Measurements from ENCODE around the gene NUDT16L1. TPM values are rescaled to one million over a fixed set of nuclear protein-coding genes. Genes with fewer than 3 reads are reported as not detected.

NUDT16L1 gene
- total RNA-seq, 1 experiment from 2014 or later: 33.8 TPM

DNA sequence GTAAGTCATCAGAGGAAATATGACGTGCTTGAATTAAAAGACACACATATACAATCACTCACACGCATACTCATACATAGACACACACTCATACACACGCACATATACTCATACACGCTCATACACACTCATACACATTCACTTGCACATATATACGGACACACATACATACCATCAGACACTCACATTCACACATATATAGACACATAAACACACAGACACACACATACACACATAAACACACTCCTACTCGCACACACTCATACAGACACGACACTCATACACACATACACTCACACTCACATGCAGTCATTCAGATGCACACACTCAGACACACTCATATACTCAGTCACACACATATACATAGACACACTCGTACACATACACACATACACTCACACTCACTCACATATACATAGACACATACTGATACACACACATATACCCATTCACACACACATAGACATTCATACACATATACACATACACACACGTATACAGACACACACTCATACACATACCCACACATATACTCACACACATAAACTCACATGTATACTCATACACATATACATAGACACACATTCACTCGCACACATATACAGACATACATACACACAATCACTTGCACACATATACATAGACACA is 24.9 kb upstream of the NUDT16L1 start:
- intact Hi-C loops (cut with micrococcal nuclease; ENCODE audit: unreplicated experiment): no loop called here
- TSS peak; percentile 57 for BruUV-seq (replicated peaks)
- Histone ChIP-seq H3K9me3 (ENCODE audit: low read depth, low read length, poor library complexity, severe bottlenecking) (no peaks in the 10 kb centered on the region), H3K36me3 (ENCODE audit: insufficient read depth, low read length, poor library complexity, severe bottlenecking) (peaks cover 18% of the 10 kb centered on the region), H3K4me3 (ENCODE audit: low read depth, low read length, poor library complexity, severe bottlenecking) (no peak overlapping the region), H3K4me1 (ENCODE audit: insufficient read depth, low read length, poor library complexity, severe bottlenecking) (no peaks in the 10 kb centered on the region), H3K27me3 (replicated peaks; ENCODE audit: insufficient read depth, low read depth, low read length, poor library complexity) (no peaks in the 10 kb centered on the region), H3K27ac (ENCODE audit: low read depth, low read length, poor library complexity, severe bottlenecking) (no peak overlapping the region)
- TF ChIP-seq CTCF (conservative IDR thresholded peaks at IDR 0.05; ENCODE audit: low read depth, low read length) (no peak), EZH2 (IDR thresholded peaks at IDR 0.05; ENCODE audit: borderline replicate concordance, low read depth, low read length, poor library complexity, severe bottlenecking) (no peak)
- POLR2A ChIA-PET (ENCODE audit: low non-redundant PET): no interaction called here
- CTCF ChIA-PET: no interaction called here
- no peak for DNase-seq (ENCODE audit: low spot score)

GRCh38 chr16:4673387-4674046 is 19.8 kb upstream of the NUDT16L1 start:
- ChIA-PET POLR2A (ENCODE audit: low non-redundant PET) (no interaction called here), CTCF (no interaction called here)
- H3K27ac ChIP-seq (ENCODE audit: low read depth, low read length, poor library complexity, severe bottlenecking): no peak overlapping the region
- peaks cover 8% of the 10 kb centered on the region for H3K36me3 ChIP-seq (ENCODE audit: insufficient read depth, low read length, poor library complexity, severe bottlenecking)
- no peak overlapping the region for H3K4me3 ChIP-seq (ENCODE audit: low read depth, low read length, poor library complexity, severe bottlenecking)
- no TSS peak for BruUV-seq (replicated peaks)
- DNase-seq (ENCODE audit: low spot score): no peak
- no peaks in the 10 kb centered on the region for H3K4me1 ChIP-seq (ENCODE audit: insufficient read depth, low read length, poor library complexity, severe bottlenecking)
- TF ChIP-seq CTCF (conservative IDR thresholded peaks at IDR 0.05; ENCODE audit: low read depth, low read length) (no peak), EZH2 (IDR thresholded peaks at IDR 0.05; ENCODE audit: borderline replicate concordance, low read depth, low read length, poor library complexity, severe bottlenecking) (no peak)
- no peaks in the 10 kb centered on the region for H3K9me3 ChIP-seq (ENCODE audit: low read depth, low read length, poor library complexity, severe bottlenecking)
- intact Hi-C loops (cut with micrococcal nuclease; ENCODE audit: unreplicated experiment): no loop called here
- no peaks in the 10 kb centered on the region for H3K27me3 ChIP-seq (replicated peaks; ENCODE audit: insufficient read depth, low read depth, low read length, poor library complexity)

DNA sequence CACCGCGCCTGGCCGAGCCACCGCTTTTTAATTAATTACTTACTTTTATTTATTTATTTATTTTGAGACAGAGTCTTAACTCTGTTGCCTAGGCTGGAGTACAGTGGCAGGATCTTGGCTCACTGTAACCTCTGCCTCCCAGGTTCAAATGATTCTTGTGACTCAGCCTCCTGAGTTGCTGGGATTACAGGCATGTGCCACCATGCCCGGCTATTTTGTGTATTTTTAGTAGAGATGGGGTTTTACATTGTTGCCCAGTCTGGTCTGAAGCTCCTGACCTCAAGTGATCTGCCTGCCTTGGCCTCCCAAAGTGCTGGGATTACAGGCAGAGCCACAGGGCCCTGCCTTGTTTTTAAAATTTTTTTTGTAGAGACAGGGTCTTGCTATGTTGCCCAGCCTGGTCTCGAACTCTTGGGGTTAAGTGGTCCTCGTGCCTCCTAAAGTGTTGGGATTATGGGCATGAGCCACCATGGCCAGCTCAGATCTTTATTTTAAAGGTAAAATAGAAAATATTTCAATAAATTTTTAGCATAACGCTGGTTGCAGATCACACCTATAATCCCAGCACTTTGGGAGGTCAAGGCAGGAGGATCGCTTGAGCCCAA is 18.3 kb upstream of the NUDT16L1 start:
- Histone ChIP-seq H3K4me1 (ENCODE audit: insufficient read depth, low read length, poor library complexity, severe bottlenecking) (peaks cover 6% of the 10 kb centered on the region), H3K36me3 (ENCODE audit: insufficient read depth, low read length, poor library complexity, severe bottlenecking) (peaks cover 3% of the 10 kb centered on the region), H3K9me3 (ENCODE audit: low read depth, low read length, poor library complexity, severe bottlenecking) (no peaks in the 10 kb centered on the region), H3K4me3 (ENCODE audit: low read depth, low read length, poor library complexity, severe bottlenecking) (no peak overlapping the region), H3K27me3 (replicated peaks; ENCODE audit: insufficient read depth, low read depth, low read length, poor library complexity) (no peaks in the 10 kb centered on the region), H3K27ac (ENCODE audit: low read depth, low read length, poor library complexity, severe bottlenecking) (no peak overlapping the region)
- BruUV-seq (replicated peaks): no TSS peak
- no peak for DNase-seq (ENCODE audit: low spot score)
- POLR2A ChIA-PET (ENCODE audit: low non-redundant PET): no interaction called here
- TF ChIP-seq EZH2 (IDR thresholded peaks at IDR 0.05; ENCODE audit: borderline replicate concordance, low read depth, low read length, poor library complexity, severe bottlenecking) (no peak), CTCF (conservative IDR thresholded peaks at IDR 0.05; ENCODE audit: low read depth, low read length) (no peak)
- intact Hi-C loops (cut with micrococcal nuclease; ENCODE audit: unreplicated experiment): no loop called here
- CTCF ChIA-PET: no interaction called here
